ENCODE data around the gene TSSK6.

DNA sequence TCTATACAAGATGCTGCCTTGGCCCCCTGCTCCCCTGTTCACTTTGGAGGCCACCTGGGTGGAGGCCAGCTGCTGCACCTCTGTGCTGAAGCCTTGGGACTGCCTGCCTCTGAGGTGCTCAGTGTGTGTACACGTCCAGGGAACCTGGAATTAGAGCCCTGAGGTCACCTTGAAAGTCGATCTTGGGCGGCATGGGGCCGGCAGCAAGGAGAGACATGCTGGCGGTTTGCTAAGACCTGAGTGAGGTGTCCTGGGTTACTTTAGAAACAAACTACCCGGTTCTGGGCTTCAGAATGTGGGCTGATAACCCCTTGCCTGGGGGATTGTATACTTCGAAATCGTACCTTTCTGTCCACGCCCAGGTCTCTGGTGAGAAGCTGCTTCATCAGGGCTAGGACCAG, 25.5 kb downstream of the TSSK6 start:
- TF ChIP-seq, protein P1, sequence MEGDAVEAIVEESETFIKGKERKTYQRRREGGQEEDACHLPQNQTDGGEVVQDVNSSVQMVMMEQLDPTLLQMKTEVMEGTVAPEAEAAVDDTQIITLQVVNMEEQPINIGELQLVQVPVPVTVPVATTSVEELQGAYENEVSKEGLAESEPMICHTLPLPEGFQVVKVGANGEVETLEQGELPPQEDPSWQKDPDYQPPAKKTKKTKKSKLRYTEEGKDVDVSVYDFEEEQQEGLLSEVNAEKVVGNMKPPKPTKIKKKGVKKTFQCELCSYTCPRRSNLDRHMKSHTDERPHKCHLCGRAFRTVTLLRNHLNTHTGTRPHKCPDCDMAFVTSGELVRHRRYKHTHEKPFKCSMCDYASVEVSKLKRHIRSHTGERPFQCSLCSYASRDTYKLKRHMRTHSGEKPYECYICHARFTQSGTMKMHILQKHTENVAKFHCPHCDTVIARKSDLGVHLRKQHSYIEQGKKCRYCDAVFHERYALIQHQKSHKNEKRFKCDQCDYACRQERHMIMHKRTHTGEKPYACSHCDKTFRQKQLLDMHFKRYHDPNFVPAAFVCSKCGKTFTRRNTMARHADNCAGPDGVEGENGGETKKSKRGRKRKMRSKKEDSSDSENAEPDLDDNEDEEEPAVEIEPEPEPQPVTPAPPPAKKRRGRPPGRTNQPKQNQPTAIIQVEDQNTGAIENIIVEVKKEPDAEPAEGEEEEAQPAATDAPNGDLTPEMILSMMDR (IDR thresholded peaks at IDR 0.05) = no peak
- TF ChIP-seq POLR2A (IDR thresholded peaks at IDR 0.05) = no peak
